HEK293 (cell line): ENCODE results near the gene IL23R.

Source experiments
- CTCF ChIA-PET: fragments of 350-600 bp; formaldehyde crosslinking; extraction: SDS; loops from one replicate; lab custom pipeline; 2021; ENCODE audit warnings: antibody characterized with exemption; lab: Yijun Ruan, JAX
- POLR2A ChIA-PET: fragments of 300-600 bp; formaldehyde crosslinking; extraction: SDS; loops from one replicate; lab custom pipeline; 2020; ENCODE audit warnings: antibody characterized with exemption, inconsistent platforms; lab: Yijun Ruan, JAX
- H3K27ac ChIP-seq: fragments of 200-500 bp; sonication (Bioruptor generic); 2 replicates; pipeline ENCODE4 v1.5.1; 2014; ENCODE audit warnings: low read depth, low read length, control low read depth, inconsistent platforms; ENCODE audit errors: extremely low read depth
- H3K36me3 ChIP-seq, 2 experiments: fragments of 200-500 bp in 1 of 2; sonication (Bioruptor generic) in 1 of 2; 1 replicate in 1 of 2; 2 replicates in 1 of 2; pipeline ENCODE4 v1.5.1; 2014 to 2017; ENCODE audit warnings: inconsistent platforms in 2 of 2, low read length in 2 of 2; ENCODE audit not compliant: control insufficient read depth in 2 of 2, insufficient read depth in 1 of 2
- H3K4me1 ChIP-seq: fragments of 200-500 bp; sonication (Bioruptor generic); 2 replicates; pipeline ENCODE4 v1.5.1; 2014; ENCODE audit warnings: mild to moderate bottlenecking, low read length, inconsistent platforms; ENCODE audit not compliant: control insufficient read depth, insufficient read depth
- H3K4me3 ChIP-seq: 2 replicates; pipeline ENCODE4 v1.5.1; 2011; ENCODE audit warnings: low read depth, mild to moderate bottlenecking, control low read depth, low read length, moderate library complexity
- H3K9me3 ChIP-seq: fragments of 200-500 bp; sonication (Bioruptor generic); 2 replicates; pipeline ENCODE4 v1.5.1; 2014; ENCODE audit warnings: low read depth, low read length, inconsistent platforms; ENCODE audit not compliant: control insufficient read depth, insufficient read depth
- GLI2 ChIP-seq: fragments of 450-650 bp; formaldehyde crosslinking; IDR thresholded peaks from 2 replicates; pipeline ENCODE4; 2017; ENCODE audit warnings: missing biosample characterization, missing genetic modification characterization, low read depth, borderline replicate concordance
- HOXD13 ChIP-seq: sonication (generic); formaldehyde crosslinking; IDR thresholded peaks from 2 replicates; pipeline ENCODE4 v1.8.0; 2022; ENCODE audit warnings: missing genetic modification reagents, borderline replicate concordance
- KLF10 ChIP-seq: fragments of 450-650 bp; IDR thresholded peaks from 2 replicates; pipeline ENCODE4 v1.5.1; 2018; ENCODE audit warnings: missing biosample characterization, mild to moderate bottlenecking, missing genetic modification characterization
- OSR2 ChIP-seq: fragments of 450-650 bp; formaldehyde crosslinking; IDR thresholded peaks from 2 replicates; pipeline ENCODE4 v1.5.1; 2016; ENCODE audit warnings: missing biosample characterization, missing genetic modification characterization
- ZBTB20 ChIP-seq: fragments of 450-650 bp; formaldehyde crosslinking; IDR thresholded peaks from 2 replicates; pipeline ENCODE4 v1.5.1; 2016; ENCODE audit warnings: missing biosample characterization, missing genetic modification characterization
- ZNF140 ChIP-seq: fragments of 450-650 bp; formaldehyde crosslinking; IDR thresholded peaks from 2 replicates; pipeline ENCODE4 v1.5.1; 2016; ENCODE audit warnings: missing biosample characterization, missing genetic modification characterization
- ZNF211 ChIP-seq: fragments of 450-650 bp; formaldehyde crosslinking; IDR thresholded peaks from 2 replicates; pipeline ENCODE4 v1.5.1; 2016; ENCODE audit warnings: low read depth, missing biosample characterization, missing genetic modification characterization
- ZNF23 ChIP-seq: fragments of 450-650 bp; formaldehyde crosslinking; IDR thresholded peaks from 2 replicates; pipeline ENCODE4 v1.5.1; 2016; ENCODE audit warnings: missing biosample characterization, missing genetic modification characterization, borderline replicate concordance
- ZNF324 ChIP-seq: fragments of 450-650 bp; formaldehyde crosslinking; IDR thresholded peaks from 2 replicates; pipeline ENCODE4 v1.5.1; 2016; ENCODE audit warnings: missing biosample characterization, missing genetic modification characterization
- ZNF404 ChIP-seq: fragments of 450-650 bp; formaldehyde crosslinking; IDR thresholded peaks from 2 replicates; pipeline ENCODE4 v1.5.1; 2017; ENCODE audit warnings: missing biosample characterization, missing genetic modification characterization
- ZNF596 ChIP-seq: fragments of 450-650 bp; IDR thresholded peaks from 2 replicates; pipeline ENCODE4 v1.5.0; 2018; ENCODE audit warnings: missing biosample characterization, mild to moderate bottlenecking, missing genetic modification characterization, moderate library complexity
- ZNF792 ChIP-seq: fragments of 450-650 bp; formaldehyde crosslinking; IDR thresholded peaks from 2 replicates; pipeline ENCODE4 v1.5.1; 2016; ENCODE audit warnings: missing biosample characterization, missing genetic modification characterization
- TF ChIP-seq, protein P1 (sequence below): fragments of 450-650 bp; formaldehyde crosslinking; IDR thresholded peaks from 2 replicates; pipeline ENCODE4 v1.5.0; 2017; ENCODE audit warnings: missing biosample characterization, missing genetic modification characterization, borderline replicate concordance
- TF ChIP-seq, protein P2 (sequence below): fragments of 450-650 bp; formaldehyde crosslinking; IDR thresholded peaks from 2 replicates; pipeline ENCODE4 v1.5.1; 2017; ENCODE audit warnings: missing biosample characterization, missing genetic modification characterization
- TF ChIP-seq, protein P3 (sequence below): fragments of 450-650 bp; formaldehyde crosslinking; IDR thresholded peaks from 2 replicates; pipeline ENCODE4 v1.5.1; 2017; ENCODE audit warnings: missing biosample characterization, missing genetic modification characterization
- TF ChIP-seq, protein P4 (sequence below): IDR thresholded peaks from 2 replicates; pipeline ENCODE4 v1.6.1; 2011; ENCODE audit warnings: mild to moderate bottlenecking, low read depth, low read length, borderline replicate concordance
- TF ChIP-seq, protein P5 (sequence below): fragments of 450-650 bp; formaldehyde crosslinking; IDR thresholded peaks from 2 replicates; pipeline ENCODE4 v1.5.1; 2016; ENCODE audit warnings: missing biosample characterization, missing genetic modification characterization
- TF ChIP-seq, protein P6 (sequence below): fragments of 450-650 bp; formaldehyde crosslinking; IDR thresholded peaks from 2 replicates; pipeline ENCODE4 v1.5.1; 2017; ENCODE audit warnings: missing biosample characterization, missing genetic modification characterization

IL23R gene

DNA sequence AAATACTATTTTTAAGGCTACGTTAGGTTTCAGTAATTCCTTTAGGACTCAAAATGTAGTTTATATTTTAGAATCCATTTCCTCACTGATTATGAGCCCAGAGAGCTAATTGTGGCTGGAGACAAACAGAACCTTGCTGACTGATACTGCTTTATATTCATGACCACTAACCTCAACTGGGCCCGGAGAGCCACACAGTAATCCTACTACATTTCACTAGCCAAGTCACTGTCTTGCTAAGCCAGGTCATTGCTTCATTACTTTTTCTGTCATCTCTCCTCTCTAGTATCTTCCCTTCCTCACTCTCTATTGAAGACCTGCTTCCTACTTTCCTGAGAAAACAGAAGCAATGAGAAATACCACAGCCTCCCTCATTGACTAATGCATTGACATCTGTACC, 24.7 kb downstream of the IL23R start:
- Histone ChIP-seq H3K36me3 (no peaks in the 10 kb centered on the region), H3K4me3 (no peak overlapping the region), H3K27ac (no peak overlapping the region), H3K4me1 (no peaks in the 10 kb centered on the region), H3K9me3 (no peaks in the 10 kb centered on the region)
- POLR2A ChIA-PET = no interaction called here
- TF ChIP-seq KLF10 (no peak), OSR2 (tag by site-specific recombination) (no peak), ZNF596 (no peak), HOXD13 (CRISPR knock-in tag) (no peak), ZNF140 (no peak), ZNF324 (no peak), ZNF404 (tag by site-specific recombination) (no peak), ZNF23 (tag by site-specific recombination) (no peak), ZNF211 (tag by site-specific recombination) (no peak), ZNF792 (tag by site-specific recombination) (no peak)
- TF ChIP-seq, protein P1, sequence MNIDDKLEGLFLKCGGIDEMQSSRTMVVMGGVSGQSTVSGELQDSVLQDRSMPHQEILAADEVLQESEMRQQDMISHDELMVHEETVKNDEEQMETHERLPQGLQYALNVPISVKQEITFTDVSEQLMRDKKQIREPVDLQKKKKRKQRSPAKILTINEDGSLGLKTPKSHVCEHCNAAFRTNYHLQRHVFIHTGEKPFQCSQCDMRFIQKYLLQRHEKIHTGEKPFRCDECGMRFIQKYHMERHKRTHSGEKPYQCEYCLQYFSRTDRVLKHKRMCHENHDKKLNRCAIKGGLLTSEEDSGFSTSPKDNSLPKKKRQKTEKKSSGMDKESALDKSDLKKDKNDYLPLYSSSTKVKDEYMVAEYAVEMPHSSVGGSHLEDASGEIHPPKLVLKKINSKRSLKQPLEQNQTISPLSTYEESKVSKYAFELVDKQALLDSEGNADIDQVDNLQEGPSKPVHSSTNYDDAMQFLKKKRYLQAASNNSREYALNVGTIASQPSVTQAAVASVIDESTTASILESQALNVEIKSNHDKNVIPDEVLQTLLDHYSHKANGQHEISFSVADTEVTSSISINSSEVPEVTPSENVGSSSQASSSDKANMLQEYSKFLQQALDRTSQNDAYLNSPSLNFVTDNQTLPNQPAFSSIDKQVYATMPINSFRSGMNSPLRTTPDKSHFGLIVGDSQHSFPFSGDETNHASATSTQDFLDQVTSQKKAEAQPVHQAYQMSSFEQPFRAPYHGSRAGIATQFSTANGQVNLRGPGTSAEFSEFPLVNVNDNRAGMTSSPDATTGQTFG (tag by site-specific recombination) = no peak
- TF ChIP-seq, protein P2, sequence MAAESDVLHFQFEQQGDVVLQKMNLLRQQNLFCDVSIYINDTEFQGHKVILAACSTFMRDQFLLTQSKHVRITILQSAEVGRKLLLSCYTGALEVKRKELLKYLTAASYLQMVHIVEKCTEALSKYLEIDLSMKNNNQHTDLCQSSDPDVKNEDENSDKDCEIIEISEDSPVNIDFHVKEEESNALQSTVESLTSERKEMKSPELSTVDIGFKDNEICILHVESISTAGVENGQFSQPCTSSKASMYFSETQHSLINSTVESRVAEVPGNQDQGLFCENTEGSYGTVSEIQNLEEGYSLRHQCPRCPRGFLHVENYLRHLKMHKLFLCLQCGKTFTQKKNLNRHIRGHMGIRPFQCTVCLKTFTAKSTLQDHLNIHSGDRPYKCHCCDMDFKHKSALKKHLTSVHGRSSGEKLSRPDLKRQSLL = no peak
- TF ChIP-seq, protein P3, sequence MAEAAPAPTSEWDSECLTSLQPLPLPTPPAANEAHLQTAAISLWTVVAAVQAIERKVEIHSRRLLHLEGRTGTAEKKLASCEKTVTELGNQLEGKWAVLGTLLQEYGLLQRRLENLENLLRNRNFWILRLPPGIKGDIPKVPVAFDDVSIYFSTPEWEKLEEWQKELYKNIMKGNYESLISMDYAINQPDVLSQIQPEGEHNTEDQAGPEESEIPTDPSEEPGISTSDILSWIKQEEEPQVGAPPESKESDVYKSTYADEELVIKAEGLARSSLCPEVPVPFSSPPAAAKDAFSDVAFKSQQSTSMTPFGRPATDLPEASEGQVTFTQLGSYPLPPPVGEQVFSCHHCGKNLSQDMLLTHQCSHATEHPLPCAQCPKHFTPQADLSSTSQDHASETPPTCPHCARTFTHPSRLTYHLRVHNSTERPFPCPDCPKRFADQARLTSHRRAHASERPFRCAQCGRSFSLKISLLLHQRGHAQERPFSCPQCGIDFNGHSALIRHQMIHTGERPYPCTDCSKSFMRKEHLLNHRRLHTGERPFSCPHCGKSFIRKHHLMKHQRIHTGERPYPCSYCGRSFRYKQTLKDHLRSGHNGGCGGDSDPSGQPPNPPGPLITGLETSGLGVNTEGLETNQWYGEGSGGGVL = no peak
- CTCF ChIA-PET = interaction anchor here (0.6 to 1.3 kb wide), 3 partner anchors 23 to 46 kb away, joined by 3 read pairs; no protein-coding TSS in a partner anchor

DNA sequence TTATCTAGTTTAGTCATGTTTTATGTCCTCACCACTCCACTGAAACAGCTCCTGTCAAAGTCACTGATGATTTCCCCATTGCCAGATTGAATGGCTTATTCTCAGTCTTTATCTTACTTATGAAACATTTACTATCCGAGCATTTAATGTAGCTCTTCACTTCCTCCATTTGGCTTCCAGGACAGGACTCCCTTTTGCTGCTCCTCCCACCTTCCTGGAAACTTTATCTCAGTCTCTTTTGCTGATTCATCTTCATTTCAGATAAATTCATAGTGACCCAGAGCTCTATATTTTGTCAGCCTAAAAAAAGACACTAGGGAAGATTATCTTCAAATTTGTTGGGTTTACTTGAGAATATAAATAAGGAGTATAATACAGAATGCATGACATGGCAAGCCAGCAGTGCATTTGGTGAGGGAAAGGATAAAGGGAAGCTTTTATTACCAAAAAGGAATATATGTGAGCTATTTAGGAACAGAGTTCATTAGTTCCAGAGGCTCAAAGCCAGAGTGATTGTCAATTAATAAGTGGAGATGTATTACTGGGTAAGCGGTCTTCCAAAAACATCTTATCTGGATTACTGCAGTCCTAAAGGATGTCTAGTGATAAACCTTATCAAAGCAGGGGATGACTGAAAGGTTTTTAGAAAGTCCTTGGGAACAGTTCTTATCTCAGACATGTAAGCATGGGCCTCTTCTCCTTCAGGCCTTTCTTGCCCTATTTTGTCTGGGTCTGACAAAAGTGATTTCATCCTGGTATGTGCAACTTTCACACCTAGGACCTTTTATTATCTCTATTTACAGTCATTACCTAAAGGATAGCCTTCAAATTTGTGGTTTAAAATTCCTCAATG, 25.6 kb downstream of the IL23R start:
- Histone ChIP-seq H3K4me3 (no peak overlapping the region), H3K36me3 (no peaks in the 10 kb centered on the region), H3K9me3 (no peaks in the 10 kb centered on the region), H3K27ac (no peak overlapping the region), H3K4me1 (no peaks in the 10 kb centered on the region)
- TF ChIP-seq, protein P4, sequence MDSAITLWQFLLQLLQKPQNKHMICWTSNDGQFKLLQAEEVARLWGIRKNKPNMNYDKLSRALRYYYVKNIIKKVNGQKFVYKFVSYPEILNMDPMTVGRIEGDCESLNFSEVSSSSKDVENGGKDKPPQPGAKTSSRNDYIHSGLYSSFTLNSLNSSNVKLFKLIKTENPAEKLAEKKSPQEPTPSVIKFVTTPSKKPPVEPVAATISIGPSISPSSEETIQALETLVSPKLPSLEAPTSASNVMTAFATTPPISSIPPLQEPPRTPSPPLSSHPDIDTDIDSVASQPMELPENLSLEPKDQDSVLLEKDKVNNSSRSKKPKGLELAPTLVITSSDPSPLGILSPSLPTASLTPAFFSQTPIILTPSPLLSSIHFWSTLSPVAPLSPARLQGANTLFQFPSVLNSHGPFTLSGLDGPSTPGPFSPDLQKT = no peak
- TF ChIP-seq ZBTB20 (tag by site-specific recombination) = no peak
- TF ChIP-seq, protein P5, sequence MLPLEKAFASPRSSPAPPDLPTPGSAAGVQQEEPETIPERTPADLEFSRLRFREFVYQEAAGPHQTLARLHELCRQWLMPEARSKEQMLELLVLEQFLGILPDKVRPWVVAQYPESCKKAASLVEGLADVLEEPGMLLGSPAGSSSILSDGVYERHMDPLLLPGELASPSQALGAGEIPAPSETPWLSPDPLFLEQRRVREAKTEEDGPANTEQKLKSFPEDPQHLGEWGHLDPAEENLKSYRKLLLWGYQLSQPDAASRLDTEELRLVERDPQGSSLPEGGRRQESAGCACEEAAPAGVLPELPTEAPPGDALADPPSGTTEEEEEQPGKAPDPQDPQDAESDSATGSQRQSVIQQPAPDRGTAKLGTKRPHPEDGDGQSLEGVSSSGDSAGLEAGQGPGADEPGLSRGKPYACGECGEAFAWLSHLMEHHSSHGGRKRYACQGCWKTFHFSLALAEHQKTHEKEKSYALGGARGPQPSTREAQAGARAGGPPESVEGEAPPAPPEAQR = no peak
- TF ChIP-seq GLI2 (tag by site-specific recombination) = no peak
- TF ChIP-seq, protein P6, sequence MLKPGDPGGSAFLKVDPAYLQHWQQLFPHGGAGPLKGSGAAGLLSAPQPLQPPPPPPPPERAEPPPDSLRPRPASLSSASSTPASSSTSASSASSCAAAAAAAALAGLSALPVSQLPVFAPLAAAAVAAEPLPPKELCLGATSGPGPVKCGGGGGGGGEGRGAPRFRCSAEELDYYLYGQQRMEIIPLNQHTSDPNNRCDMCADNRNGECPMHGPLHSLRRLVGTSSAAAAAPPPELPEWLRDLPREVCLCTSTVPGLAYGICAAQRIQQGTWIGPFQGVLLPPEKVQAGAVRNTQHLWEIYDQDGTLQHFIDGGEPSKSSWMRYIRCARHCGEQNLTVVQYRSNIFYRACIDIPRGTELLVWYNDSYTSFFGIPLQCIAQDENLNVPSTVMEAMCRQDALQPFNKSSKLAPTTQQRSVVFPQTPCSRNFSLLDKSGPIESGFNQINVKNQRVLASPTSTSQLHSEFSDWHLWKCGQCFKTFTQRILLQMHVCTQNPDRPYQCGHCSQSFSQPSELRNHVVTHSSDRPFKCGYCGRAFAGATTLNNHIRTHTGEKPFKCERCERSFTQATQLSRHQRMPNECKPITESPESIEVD = no peak
- TF ChIP-seq, all 188 proteins: peak for 0
- CTCF ChIA-PET = interaction anchor here (1.2 kb wide), 1 partner anchor 20 kb away, joined by 4 read pairs; no protein-coding TSS in a partner anchor
- POLR2A ChIA-PET = no interaction called here
